ENCODE measurements around the gene LDLRAD1.

DNA sequence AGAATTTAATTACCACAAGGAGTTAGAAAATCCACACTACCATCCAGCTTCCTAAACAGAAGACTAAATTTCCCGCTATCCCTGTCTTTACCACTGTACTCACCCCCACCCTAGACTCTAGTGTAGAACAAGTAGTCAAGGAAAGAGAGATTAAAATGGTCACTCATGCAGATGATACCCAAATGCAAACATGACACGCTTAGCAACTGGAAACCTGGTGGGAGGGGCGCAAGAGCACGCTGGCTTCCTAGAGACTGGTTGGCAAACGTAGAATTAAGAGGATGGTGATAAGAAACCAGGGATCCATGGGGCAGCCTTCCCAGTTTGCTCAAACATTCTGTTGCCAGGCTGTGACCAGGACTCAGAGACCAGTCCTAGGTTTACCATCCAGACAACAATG, 9.9 kb upstream of the LDLRAD1 start:
- TF ChIP-seq CTCF (IDR thresholded peaks at IDR 0.05; ENCODE audit: borderline replicate concordance, extremely low read depth, low read length, poor library complexity, severe bottlenecking) (no peak), EZH2 (IDR thresholded peaks at IDR 0.05; ENCODE audit: borderline replicate concordance, low read depth, low read length, severe bottlenecking) (no peak)

All from DND-41 (cell line).